HG02571 (cell line): Measurements from ENCODE around the gene FOXP1.

Experiments used
- ATAC-seq: cut with Tn5 transposase; IDR thresholded peaks from one replicate; pipeline ENCODE4 v1.9.1; 2021; ENCODE audit warnings: mild to moderate bottlenecking, moderate library complexity; ENCODE audit not compliant: unreplicated experiment

Gene FOXP1

GRCh38 chr3:71406972-71407810, 176.3 kb downstream of the FOXP1 start:
- no peak for ATAC-seq

- no peak for ATAC-seq
Measured at GRCh38 chr3:71402911-71403310, 180.6 kb downstream of the FOXP1 start.

- ATAC-seq = no peak
Measured at GRCh38 chr3:71402280-71402679, 181.2 kb downstream of the FOXP1 start.

- ATAC-seq = no peak
Measured at GRCh38 chr3:71401695-71402231, 181.8 kb downstream of the FOXP1 start.

- no peak for ATAC-seq
Measured at GRCh38 chr3:71400986-71401451, 182.5 kb downstream of the FOXP1 start.

- no peak for ATAC-seq
Measured at GRCh38 chr3:71399478-71399877, 184.1 kb downstream of the FOXP1 start.

GRCh38 chr3:71398157-71398836, 185.2 kb downstream of the FOXP1 start:
- no peak for ATAC-seq

- no peak for ATAC-seq
Measured at GRCh38 chr3:71397726-71398125, 185.8 kb downstream of the FOXP1 start.

GRCh38 chr3:71397046-71397445, 186.5 kb downstream of the FOXP1 start:
- no peak for ATAC-seq

GRCh38 chr3:71395927-71396695, 187.4 kb downstream of the FOXP1 start:
- no peak for ATAC-seq

- ATAC-seq = no peak
Measured at GRCh38 chr3:71395470-71395869, 188.1 kb downstream of the FOXP1 start.

- ATAC-seq = no peak
Measured at GRCh38 chr3:71393745-71394144, 189.8 kb downstream of the FOXP1 start.

- ATAC-seq = no peak
Measured at GRCh38 chr3:71393093-71393492, 190.4 kb downstream of the FOXP1 start.

GRCh38 chr3:71392251-71392650, 191.3 kb downstream of the FOXP1 start:
- ATAC-seq = peak; percentile 88

GRCh38 chr3:71391361-71391760, 192.2 kb downstream of the FOXP1 start:
- no peak for ATAC-seq

GRCh38 chr3:71389911-71390573, 193.5 kb downstream of the FOXP1 start:
- ATAC-seq = no peak

GRCh38 chr3:71389191-71389590, 194.3 kb downstream of the FOXP1 start:
- no peak for ATAC-seq

- ATAC-seq = no peak
Measured at GRCh38 chr3:71388535-71389120, 194.9 kb downstream of the FOXP1 start.

GRCh38 chr3:71387586-71387985, 195.9 kb downstream of the FOXP1 start:
- ATAC-seq = no peak
